ENCODE results near the gene NR1D2. TPM values are rescaled to one million over a fixed set of nuclear protein-coding genes. Genes with fewer than 3 reads are reported as not detected.

The NR1D2 gene
- total and polyA plus RNA-seq, 4 donors, result 6.1 to 35.7 (median 21.2) TPM

GRCh38 chr3:23948761-23949160, 3.7 kb downstream of the NR1D2 start:
- Histone ChIP-seq H3K4me1 (ENCODE audit: control insufficient read depth in 5 of 5, insufficient read depth in 5 of 5, low read length in 5 of 5) (peaks cover 0 to 53% (median 22%) of the 10 kb centered on the region in 5 donors), H3K9ac (ENCODE audit: insufficient read depth in 1 of 2, low read length in 2 of 2) (no peak overlapping the region), H3K27ac (ENCODE audit: low read depth in 1 of 2, low read length in 1 of 2) (peak overlapping the region in 1 of 2 donors; percentile 91), H3K27me3 (ENCODE audit: control insufficient read depth in 3 of 3, insufficient read depth in 3 of 3, low read length in 2 of 3) (no peaks in the 10 kb centered on the region), H3K4me3 (no peak overlapping the region), H3K36me3 (ENCODE audit: control insufficient read depth in 4 of 4, insufficient read depth in 4 of 4, low read length in 4 of 4) (no peaks in the 10 kb centered on the region), H3K9me3 (ENCODE audit: control insufficient read depth in 4 of 4, insufficient read depth in 3 of 4, low read length in 3 of 4) (no peaks in the 10 kb centered on the region)
- TF ChIP-seq CTCF (IDR thresholded peaks at IDR 0.05; ENCODE audit: control extremely low read depth, extremely low read depth), result no peak
- 96 to 99% methylated on average over 2 of the region's 2 CpGs for WGBS, 2 donors
- no peak for DNase-seq
- no peak for ATAC-seq (ENCODE audit: insufficient read depth, low FRiP score)

- Histone ChIP-seq H3K27me3 (ENCODE audit: control insufficient read depth in 3 of 3, insufficient read depth in 3 of 3, low read length in 2 of 3) (no peaks in the 10 kb centered on the region), H3K36me3 (ENCODE audit: control insufficient read depth in 4 of 4, insufficient read depth in 4 of 4, low read length in 4 of 4) (no peaks in the 10 kb centered on the region), H3K4me3 (no peak overlapping the region), H3K9ac (ENCODE audit: insufficient read depth in 1 of 2, low read length in 2 of 2) (peak overlapping the region in 1 of 2 donors; percentile 32), H3K9me3 (ENCODE audit: control insufficient read depth in 4 of 4, insufficient read depth in 3 of 4, low read length in 3 of 4) (no peaks in the 10 kb centered on the region), H3K4me1 (ENCODE audit: control insufficient read depth in 5 of 5, insufficient read depth in 5 of 5, low read length in 5 of 5) (peaks cover 0 to 60% (median 18%) of the 10 kb centered on the region in 5 donors), H3K27ac (ENCODE audit: low read depth in 1 of 2, low read length in 1 of 2) (peak overlapping the region in 1 of 2 donors; percentile 61)
- TF ChIP-seq CTCF (IDR thresholded peaks at IDR 0.05; ENCODE audit: control extremely low read depth, extremely low read depth), result no peak
- peak; percentile 41 to 69 (median 55) for DNase-seq
- no peak for ATAC-seq (ENCODE audit: insufficient read depth, low FRiP score)
These were observed 4.7 kb downstream of the NR1D2 start for GRCh38 chr3:23949784-23950183.

GRCh38 chr3:23950293-23950692, 5.2 kb downstream of the NR1D2 start:
- DNase-seq, result no peak
- H3K36me3 ChIP-seq (ENCODE audit: control insufficient read depth in 4 of 4, insufficient read depth in 4 of 4, low read length in 4 of 4), result no peaks in the 10 kb centered on the region
- no peaks in the 10 kb centered on the region for H3K9me3 ChIP-seq (ENCODE audit: control insufficient read depth in 4 of 4, insufficient read depth in 3 of 4, low read length in 3 of 4)
- no peak overlapping the region for H3K4me3 ChIP-seq
- peaks cover 0 to 63% (median 18%) of the 10 kb centered on the region in 5 donors for H3K4me1 ChIP-seq (ENCODE audit: control insufficient read depth in 5 of 5, insufficient read depth in 5 of 5, low read length in 5 of 5)
- no peak for TF ChIP-seq CTCF (IDR thresholded peaks at IDR 0.05; ENCODE audit: control extremely low read depth, extremely low read depth)
- no peaks in the 10 kb centered on the region for H3K27me3 ChIP-seq (ENCODE audit: control insufficient read depth in 3 of 3, insufficient read depth in 3 of 3, low read length in 2 of 3)
- ATAC-seq (ENCODE audit: insufficient read depth, low FRiP score), result no peak
- H3K9ac ChIP-seq (ENCODE audit: insufficient read depth in 1 of 2, low read length in 2 of 2), result peak overlapping the region in 1 of 2 donors; percentile 32
- H3K27ac ChIP-seq (ENCODE audit: low read depth in 1 of 2, low read length in 1 of 2), result peak overlapping the region in 1 of 2 donors; percentile 61

GRCh38 chr3:23952646-23953045, 7.6 kb downstream of the NR1D2 start:
- ATAC-seq (ENCODE audit: insufficient read depth, low FRiP score), result no peak
- Histone ChIP-seq H3K36me3 (ENCODE audit: control insufficient read depth in 4 of 4, insufficient read depth in 4 of 4, low read length in 4 of 4) (peaks cover 0 to 9% (median 0%) of the 10 kb centered on the region in 4 donors), H3K4me1 (ENCODE audit: control insufficient read depth in 5 of 5, insufficient read depth in 5 of 5, low read length in 5 of 5) (peaks cover 3 to 57% (median 9%) of the 10 kb centered on the region in 5 donors), H3K9me3 (ENCODE audit: control insufficient read depth in 4 of 4, insufficient read depth in 3 of 4, low read length in 3 of 4) (no peaks in the 10 kb centered on the region), H3K27me3 (ENCODE audit: control insufficient read depth in 3 of 3, insufficient read depth in 3 of 3, low read length in 2 of 3) (no peaks in the 10 kb centered on the region), H3K4me3 (no peak overlapping the region), H3K9ac (ENCODE audit: insufficient read depth in 1 of 2, low read length in 2 of 2) (no peak overlapping the region), H3K27ac (ENCODE audit: low read depth in 1 of 2, low read length in 1 of 2) (no peak overlapping the region)
- TF ChIP-seq CTCF (IDR thresholded peaks at IDR 0.05; ENCODE audit: control extremely low read depth, extremely low read depth), result no peak
- no peak for DNase-seq
- 76 to 87% methylated on average over 4 of the region's 4 CpGs for WGBS, 2 donors
